ENCODE results near the gene TENM4. TPM values are rescaled to one million over a fixed set of nuclear protein-coding genes. Genes with fewer than 3 reads are reported as not detected.

The TENM4 gene
- total RNA-seq, 1 donor from 2014 or later, result 46.6 TPM

GRCh38 chr11:78767027-78767932 lies 673.5 kb downstream of the TENM4 start:
- no peak for DNase-seq (ENCODE audit: low spot score)

- no peak for DNase-seq (ENCODE audit: low spot score)
Observed at GRCh38 chr11:78764946-78765345, 675.9 kb downstream of the TENM4 start.

GRCh38 chr11:78763664-78764063 lies 677.2 kb downstream of the TENM4 start:
- DNase-seq (ENCODE audit: low spot score), result no peak

GRCh38 chr11:78762105-78762504 lies 678.7 kb downstream of the TENM4 start:
- DNase-seq (ENCODE audit: low spot score), result no peak

GRCh38 chr11:78759071-78759470 lies 681.8 kb downstream of the TENM4 start:
- no peak for DNase-seq (ENCODE audit: low spot score)

GRCh38 chr11:78753297-78753696 lies 687.5 kb downstream of the TENM4 start:
- no peak for DNase-seq (ENCODE audit: low spot score)

- no peak for DNase-seq (ENCODE audit: low spot score)
Observed at GRCh38 chr11:78752494-78752893, 688.3 kb downstream of the TENM4 start.

GRCh38 chr11:78748918-78749690 lies 691.7 kb downstream of the TENM4 start:
- no peak for DNase-seq (ENCODE audit: low spot score)

- no peak for DNase-seq (ENCODE audit: low spot score)
Observed at GRCh38 chr11:78744949-78745348, 695.9 kb downstream of the TENM4 start.

GRCh38 chr11:78744202-78744601 lies 696.6 kb downstream of the TENM4 start:
- no peak for DNase-seq (ENCODE audit: low spot score)

GRCh38 chr11:78742430-78742829 lies 698.4 kb downstream of the TENM4 start:
- DNase-seq (ENCODE audit: low spot score), result no peak

GRCh38 chr11:78741741-78742140 lies 699.1 kb downstream of the TENM4 start:
- no peak for DNase-seq (ENCODE audit: low spot score)

- no peak for DNase-seq (ENCODE audit: low spot score)
Observed at GRCh38 chr11:78740199-78741071, 700.4 kb downstream of the TENM4 start.

GRCh38 chr11:78737891-78738290 lies 702.9 kb downstream of the TENM4 start:
- DNase-seq (ENCODE audit: low spot score), result no peak

GRCh38 chr11:78737301-78737700 lies 703.5 kb downstream of the TENM4 start:
- DNase-seq (ENCODE audit: low spot score), result no peak

- no peak for DNase-seq (ENCODE audit: low spot score)
Observed at GRCh38 chr11:78735711-78736110, 705.1 kb downstream of the TENM4 start.

GRCh38 chr11:78733031-78733430 lies 707.8 kb downstream of the TENM4 start:
- DNase-seq (ENCODE audit: low spot score), result no peak

- DNase-seq (ENCODE audit: low spot score), result no peak
Observed at GRCh38 chr11:78732246-78732645, 708.6 kb downstream of the TENM4 start.

- no peak for DNase-seq (ENCODE audit: low spot score)
Observed at GRCh38 chr11:78731027-78731426, 709.8 kb downstream of the TENM4 start.

- DNase-seq (ENCODE audit: low spot score), result no peak
Observed at GRCh38 chr11:78730267-78730824, 710.5 kb downstream of the TENM4 start.

- no peak for DNase-seq (ENCODE audit: low spot score)
Observed at GRCh38 chr11:78727816-78728215, 713.0 kb downstream of the TENM4 start.
